Kidney tubule cell (primary cell): ENCODE results near the gene BID.

Source experiments
- DNase-seq: peaks from one replicate; pipeline ENCODE4 v3.0.0-alpha.2; 2018; ENCODE audit warnings: low spot score

The BID gene

DNA sequence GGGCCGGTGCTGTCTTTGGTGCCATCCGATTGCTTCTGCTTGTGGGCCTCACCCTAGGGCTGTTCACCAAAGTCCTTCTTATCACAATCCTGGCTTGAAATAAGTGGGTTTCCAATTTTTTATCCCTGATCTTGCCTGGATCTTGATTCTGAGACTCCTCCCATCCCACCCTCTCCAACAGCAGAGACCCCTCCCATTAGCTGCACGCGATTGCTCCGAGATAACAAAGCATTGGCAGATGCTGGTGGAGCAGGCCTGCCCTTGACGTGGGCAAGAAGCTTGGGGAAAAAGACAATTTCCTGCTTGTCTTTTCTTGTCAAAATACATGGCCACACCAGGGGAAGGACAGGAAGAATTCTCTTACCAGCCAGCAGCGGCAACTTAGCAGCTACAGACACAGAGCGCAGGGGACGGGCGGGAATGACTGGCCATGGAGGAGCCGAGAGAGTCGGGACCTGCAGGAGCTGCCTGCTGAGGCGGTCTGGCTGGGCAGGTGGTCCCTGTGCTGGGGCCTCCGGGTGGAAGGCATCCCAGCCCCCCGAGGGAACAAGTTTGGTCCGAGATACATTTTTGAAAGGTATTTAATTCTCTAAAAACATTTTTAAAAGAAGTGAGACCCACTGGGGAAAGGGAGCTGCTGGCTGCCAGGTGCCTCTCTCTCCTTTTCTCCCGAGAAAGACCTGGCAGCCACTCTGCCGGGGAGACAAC, 9.7 kb upstream of the BID start:
- DNase-seq = no peak

DNA sequence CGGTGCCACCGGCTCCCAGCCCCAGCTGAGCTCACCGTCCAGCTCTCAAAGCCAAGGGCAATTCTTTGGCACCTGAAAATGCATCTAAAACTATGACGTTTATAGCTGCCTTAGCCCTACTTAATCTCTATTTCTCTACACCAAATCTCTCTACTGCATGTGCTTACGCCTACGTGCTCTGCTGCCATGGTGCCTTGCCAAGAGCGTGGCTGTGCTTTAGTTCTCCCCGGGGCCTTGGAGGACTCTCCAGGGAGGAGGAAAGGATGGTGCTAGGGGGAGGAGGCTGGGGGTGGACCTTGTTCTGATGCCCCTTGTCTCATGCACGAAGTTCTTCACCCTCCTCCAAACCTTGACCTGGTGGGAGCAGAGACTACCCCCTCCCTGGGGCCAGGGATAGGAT, 9.0 kb upstream of the BID start:
- DNase-seq = no peak

DNA sequence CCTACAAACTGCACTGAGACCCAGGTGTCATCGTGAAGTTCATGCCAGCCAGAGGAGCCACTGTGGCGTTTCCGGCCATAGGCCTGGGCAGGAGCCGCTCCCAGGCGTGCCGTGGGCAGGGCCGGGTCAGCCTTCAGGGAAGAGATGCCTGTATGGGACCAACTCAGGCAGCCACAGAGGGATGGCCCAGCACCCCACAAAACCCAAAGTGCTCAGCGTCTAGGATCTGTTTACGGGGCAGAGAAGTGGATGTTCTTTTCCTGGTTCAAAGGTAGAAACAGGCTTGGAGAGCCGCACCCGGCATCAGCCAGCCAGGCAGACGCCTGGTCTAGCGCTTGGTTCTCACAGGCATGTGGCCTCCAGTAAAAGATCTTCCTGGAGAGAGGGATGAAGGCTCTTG, 8.4 kb upstream of the BID start:
- DNase-seq = no peak

DNA sequence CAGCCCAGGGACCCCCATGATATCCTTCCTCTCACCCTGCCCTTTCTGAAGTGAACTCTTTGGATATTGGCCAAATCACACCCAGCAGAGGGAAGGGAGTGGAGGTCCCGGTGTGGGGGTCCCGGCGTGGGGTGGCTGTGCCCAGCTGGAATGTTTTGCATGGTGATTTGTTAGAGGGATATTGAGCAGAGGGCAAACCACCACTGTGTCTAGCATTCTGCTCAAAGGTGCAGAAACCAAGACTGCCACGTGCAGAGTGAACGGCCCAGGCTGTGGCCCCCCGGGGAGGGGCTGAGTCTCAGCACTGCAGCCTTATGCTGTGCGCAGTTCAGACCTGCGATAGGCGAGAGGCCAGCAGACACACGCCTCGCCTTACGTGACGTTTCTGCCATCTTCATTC, 7.9 kb upstream of the BID start:
- DNase-seq = no peak

DNA sequence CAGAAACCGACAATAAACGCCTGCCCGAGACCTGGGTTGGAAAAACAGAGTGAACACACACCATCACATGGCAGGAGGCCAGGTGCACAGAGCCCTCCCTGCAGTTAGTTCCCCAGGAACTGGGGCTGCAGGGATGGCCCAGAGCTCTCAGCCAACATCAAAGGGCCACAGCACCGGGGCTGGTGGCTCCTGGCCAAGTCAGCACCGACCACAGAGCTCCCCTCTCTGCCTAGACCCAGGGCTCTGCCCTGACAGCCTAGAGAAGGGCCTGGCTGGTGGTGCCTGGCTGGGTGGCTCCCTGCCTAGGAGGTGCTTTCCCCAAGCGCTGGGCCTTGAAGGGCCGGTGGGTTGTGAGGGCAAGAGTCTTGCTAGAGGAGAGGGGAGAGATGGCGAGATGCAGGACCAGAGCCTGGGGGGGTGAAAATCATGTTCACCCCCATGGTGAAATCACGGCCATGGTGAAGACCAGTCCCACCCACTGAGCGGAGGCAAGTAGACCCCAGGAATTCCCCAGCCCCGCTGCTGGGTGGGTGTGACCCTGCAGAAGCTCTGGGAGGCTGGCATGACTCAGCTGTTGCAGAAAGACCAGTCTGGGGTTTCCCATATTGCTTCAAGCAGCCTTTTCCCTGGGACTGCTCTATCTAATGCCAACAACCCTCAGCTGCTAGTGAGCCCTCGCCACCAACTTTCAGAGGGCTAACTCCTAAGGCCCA, 7.2 kb upstream of the BID start:
- DNase-seq = peak; percentile 89

DNA sequence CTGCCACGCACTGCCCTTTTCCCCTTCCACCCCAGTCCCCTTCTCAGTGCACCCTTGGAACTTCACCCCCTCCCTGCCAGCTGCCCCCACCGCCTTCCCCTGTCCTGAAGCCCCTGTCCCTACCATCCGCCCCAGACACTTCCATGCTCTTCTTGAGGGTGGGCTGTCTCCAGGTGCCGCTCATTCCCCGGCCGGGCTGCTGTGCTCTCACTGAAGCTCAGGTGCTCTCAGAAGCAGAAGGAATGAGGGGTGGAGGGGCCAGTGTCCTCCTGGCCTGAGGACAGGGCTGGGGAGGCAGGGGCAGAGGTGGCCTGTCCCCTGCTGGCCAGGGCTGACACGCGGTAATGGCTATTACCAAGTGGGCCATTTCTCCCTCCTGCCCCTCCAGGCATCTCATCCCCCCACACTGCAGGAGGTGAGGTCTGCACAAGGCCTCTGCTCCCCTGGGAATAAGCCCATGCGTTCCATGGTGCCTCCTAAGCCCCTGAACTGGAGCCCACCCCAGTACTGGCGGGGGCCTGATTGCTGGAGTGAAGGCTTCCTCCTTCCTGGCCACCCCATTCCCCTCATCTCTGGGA, 6.6 kb upstream of the BID start:
- no peak for DNase-seq

DNA sequence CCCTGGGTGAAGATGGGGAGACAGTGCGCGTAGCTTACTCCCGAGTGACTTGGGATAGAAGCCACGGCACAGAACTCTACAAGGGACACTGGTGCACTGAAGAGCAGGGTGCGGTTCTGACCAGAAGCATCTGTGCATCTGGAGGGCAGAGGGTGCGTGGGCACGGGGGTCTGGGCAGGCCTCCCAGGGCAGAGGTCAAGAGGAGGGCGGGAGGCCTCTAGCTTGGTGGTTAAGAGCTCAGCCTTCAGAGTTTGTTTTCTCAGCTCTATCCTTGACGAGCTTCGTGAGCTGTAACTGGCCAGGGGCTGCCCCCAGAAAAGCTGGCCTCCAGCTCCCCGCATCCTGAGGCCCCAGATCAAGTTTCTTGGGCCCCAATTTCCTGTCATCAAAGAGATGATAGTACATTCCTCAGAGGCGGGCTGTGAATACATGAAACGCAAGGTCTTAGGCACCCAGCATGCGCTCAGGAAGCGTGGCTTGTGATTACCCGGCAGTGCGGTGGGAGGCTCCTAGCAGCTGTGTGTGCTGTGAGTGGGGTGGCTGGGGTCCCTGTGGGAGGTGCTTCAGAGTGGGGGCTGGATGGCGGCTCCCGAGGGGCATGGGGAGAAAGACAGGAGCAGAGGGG, 6.0 kb upstream of the BID start:
- no peak for DNase-seq

DNA sequence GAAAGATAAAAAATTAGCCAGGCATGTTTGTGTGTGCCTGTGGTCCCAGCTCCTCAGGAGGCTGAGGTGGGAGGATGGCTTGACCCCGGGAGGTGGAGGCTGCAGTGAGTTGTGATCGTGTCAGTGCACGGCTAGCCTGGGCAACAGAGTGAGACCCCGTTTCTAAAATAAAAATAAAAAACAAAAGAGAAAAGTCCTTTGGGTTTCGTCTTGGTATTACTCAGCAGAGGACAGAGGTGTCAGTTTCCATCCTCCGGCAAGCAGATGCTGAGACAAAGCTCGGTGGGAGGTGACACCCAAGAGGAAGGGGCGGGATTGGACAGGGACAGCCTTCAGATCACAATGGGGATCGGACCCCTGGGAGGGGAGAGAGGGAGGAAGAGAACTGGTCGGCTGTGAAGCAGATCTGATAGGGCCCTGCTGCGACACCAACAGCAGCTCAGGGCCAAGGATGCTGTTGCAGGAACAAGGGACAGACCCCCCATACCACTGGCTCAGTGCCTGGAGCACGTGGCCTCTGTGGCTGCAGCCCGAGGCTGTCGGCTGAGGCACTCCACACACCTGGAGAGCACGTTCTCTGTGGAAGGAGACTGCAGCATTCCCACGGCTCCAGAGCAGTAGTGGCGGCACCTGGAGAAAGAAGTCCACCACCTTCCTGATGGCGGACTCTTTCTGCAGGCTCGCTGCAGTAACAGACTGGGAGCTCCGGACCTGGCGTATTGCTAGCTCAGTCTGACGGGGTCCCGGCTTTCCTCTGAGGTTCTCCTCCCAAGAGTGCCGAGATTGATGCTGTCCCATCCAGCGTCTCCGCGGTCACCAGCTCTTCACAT, 5.2 kb upstream of the BID start:
- DNase-seq = no peak

DNA sequence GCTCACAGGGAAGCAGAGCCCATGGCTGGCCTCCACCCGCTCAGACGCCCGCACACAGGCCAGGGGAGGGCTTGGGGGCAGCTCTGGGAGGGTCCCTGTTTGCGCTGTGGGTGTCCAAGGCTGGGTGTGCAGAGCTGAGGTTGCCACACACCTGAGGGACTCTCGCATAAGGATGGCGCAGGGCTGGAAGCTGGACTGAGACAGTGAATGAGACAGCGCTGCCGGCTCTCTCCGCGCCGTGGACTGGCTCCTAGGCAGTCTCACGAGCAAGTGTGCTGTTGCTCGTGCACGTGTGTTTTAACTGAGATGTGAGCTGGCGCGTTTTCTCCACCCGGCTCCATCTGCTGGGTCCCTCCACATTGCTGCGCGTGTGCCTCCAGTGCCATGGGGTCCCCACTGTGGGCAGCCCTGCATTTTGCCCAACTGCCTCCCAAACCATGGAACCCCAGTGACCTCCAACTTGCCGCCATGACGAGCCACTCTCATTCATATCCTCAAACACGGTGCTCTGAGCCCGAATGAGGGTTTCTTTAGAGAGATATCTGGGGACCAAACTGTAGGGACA, 4.2 kb upstream of the BID start:
- no peak for DNase-seq

DNA sequence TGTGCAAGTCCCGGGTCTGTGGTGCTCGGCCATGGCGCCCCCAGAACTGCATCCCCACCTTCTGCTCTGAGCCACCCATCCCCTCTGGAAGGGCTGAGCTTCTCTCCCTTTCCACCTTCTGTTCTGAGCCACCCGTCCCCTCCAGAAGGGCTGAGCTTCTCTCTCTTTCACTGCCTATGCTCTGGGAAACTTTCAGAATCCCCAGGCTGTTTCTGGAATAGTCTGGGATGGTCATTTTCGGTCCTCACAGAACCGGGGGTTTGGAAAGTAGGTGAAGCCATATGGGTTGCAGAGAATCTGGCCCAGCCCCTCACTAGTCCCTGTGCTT, 3.4 kb upstream of the BID start:
- DNase-seq = no peak

DNA sequence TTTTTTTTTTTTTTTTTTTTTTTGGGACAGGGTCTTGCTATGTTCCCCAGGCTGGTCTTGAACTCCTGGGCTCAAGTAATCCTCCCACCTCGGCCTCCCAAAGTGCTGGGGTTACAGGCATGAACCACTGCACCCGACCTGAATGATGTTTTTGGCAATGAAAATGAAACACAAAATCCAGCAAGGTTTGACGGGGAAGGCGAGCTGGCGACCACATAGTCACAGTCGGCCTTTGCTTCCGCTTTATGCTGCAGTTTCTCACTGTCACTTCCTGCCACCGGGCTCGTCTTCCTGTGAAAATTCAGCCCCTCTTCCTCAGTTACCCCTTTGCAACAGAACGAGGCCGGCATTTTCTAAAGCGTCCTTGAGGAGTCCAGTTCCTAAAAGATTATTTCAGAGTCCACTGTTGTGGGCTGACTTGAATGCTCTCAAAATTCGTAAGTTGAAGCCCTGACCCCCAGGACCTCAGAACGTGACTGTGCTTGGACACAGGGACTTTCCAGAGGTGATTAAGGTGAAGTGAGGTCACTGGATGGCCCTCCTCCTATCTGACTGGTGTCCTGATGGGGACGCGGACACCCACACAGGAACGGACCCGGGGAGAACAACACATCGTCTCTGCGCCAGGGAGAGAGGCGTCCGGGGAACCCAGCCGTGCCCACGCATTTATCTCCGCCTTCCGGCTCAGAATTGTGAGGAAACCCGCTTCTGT, 2.9 kb upstream of the BID start:
- no peak for DNase-seq

DNA sequence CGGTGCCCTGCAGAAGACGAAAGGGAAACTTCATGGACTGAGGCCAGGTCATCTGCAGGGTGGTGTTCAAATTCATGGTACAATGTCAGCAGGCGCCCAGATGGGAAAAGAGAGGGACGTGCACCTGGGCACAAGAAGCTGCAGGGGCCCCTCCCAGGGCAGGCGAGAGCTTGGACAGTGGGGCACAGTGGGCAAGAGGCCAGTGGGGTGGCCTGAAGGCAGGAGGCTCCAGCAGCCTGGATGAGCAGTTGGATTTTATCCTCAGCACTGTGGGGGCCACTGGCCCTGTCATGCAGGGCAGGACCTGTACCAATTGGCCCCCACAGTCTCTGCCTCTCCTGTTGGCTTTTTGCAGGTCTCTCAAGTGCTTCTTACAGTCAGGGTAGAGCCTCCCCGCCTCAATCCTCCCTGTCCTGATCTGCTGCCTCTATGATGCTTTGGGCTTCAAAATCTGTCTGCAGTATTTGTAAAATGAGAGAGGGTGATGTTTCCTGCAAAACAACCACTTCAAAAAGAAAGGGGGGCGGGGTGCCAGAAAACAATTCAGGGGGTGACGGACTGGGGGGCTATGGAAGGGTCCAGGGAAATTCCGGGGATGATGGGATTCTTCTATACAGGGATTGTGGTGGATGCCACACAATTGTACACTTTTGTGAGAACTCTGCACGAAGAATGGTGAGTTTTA, 1.7 kb upstream of the BID start:
- DNase-seq = no peak

DNA sequence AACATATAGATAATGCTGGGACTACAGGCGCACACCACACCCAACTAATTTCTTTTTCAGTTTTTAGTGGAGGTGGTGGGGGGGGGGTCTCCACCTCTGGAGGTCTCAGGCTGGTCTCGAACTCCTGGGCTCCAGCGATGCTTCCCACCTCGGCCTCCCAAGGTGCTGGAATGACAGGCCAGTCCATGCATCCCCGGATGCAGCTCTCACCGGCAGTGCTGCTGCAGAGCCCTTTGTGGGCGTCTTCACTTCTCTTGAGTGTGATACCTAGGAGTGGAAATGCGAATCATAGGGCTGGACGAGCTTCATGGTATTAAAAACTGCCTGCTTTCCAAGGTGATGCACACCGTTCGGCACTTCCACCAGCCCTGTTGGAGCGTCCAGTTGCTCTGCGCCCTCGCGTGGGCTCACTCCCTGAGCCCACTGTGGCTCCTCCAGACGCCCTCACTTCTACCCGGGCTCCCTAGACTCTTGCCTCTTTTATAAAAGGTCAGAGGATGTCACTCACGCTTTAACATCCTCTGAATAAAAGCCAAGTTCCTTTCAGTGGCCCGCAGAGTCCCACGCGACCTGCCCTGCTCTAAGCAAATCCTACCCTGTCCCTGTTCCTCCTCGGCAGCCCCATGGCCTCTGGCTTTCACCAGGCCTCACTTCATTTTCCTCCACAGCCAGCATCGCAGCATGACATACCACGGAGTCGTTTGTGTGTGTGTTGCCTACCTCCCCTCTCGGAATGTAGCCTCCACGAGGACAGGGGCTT, 837 bp upstream of the BID start:
- no peak for DNase-seq

DNA sequence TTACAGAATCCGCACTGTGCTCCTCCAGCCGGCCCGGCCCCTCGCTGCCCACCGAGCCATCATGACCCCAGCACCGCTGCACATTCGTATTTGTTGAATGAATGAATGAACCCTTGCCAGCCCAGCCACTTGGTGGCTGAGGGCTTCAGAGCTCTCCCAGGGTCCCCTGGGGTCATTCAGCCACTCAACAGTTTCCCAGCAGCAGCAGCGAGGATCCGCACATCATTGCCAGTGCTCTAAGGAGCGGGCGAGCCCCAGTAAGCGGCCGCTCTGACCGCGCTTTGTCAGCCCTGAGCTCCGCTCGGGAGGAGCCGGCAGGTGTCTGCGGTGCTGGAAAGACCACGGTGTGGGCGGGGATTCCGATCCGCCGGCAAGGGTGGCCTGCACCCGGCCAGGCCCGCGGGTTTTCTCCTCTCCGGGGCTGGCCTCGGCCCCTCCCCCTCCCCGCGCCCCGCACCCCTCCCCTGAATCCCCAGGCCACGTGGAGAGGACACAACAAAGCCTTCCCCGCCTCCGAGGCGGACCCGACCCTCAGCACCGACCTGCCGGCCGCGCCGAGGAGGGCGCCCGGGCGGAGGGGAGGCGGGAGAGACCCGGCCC, 563 bp downstream of the BID start:
- peak; percentile 58 for DNase-seq

DNA sequence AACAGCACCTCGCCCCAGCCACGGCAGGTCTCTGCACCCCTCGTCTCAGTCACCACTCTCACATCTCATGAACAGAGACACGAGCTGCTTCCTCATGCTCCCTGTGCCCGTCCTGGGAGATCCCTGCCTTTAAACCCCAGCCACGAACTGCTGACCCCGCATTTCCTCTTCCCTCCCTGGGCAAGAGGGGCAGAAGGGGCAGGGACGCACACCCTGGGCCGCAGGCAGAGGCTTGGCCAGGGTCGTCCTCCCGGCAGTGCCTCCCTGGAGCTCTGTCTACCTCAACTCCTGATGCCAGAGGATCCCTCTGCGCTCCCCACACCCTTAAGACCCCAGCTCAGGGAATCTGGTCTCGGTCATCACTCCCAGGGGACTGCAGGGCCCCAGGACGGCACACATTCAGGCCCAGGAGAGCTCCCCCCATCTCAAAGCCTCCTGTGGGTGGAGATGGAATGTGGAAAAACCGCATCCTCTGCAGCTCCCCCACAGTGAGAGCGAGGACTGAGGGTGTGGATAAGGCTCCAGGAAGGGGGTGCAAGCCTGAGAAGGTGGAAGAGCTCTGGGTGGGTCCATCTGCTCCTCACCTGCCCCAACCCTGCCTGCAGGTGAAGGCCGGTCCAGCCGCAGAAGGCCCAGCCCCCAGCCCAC, 1.2 kb downstream of the BID start:
- DNase-seq = peak; percentile 50

DNA sequence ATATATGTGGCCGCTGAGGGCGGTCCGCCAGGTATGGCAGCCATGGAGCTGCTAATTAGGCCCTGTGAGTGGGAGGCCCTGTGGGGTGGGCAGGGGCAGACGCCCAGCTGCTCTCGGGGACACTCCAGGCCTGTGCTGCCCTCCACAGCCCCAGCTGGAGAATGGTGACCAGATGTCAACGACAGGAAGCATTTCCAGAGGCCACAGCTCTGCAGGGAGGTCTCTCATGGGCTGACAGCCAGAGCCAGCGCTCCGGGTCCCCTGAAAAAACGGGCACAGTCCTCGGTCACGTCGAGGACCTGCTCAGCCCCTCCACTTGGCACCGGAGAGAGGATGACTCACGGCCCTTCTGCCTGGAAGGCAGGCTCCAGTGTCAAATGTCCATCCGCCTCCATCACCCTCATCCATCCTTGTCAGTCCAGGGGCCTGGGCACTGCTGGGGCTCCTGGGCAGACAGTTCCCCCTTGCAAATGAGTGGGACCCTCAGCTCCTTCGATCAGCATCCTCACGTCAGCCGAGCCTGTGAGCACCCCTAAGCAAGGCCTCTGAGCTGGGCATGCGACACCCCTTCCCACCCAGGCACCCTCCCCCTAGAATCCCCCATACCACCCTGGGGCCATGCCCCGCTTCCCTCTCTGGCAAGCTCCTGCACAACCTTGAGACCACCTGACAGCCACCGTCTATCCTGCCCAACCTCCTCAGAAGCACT, 1.9 kb downstream of the BID start:
- no peak for DNase-seq

DNA sequence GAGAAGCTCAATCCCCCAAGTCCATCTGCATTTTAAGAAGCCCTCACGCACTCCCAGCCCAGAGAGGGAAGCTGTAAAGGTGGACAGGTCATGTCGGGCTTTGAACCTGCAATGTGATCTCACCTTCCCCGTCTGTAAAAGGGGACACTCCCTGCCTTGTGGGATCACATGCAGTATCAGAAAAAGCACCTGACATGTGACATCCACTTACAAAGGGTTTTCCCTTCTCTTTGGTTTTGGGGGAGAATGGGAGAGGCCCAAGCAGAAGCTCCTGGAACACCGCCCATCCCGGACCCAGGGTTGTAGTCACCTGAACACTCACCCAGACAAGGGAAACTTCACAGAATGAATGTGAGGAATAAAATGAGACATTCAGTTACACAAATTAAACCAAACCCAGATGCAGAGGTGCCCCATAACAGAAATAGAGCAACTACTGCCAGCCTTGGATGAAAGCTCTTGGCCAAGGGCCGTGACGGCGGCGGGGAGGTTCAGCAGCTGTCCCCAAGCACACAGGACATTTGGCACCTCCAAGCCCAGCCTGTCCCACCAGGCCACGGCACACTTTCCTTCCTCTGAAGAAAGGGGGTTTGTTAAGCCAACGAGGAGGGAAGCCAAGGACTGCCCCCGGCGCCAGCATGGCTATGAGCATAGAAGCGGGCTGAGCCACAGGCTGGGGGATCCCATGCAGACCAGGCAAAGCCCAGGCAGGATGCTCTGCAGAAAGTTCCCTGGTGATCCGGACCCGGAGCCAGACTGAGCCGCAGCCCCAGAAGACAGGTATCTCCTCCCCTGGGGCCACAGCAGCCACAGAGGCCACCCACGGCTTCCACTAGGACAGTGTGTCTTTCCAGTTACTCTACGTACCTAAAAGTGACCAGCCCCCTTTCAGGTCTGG, 3.8 kb downstream of the BID start:
- no peak for DNase-seq

DNA sequence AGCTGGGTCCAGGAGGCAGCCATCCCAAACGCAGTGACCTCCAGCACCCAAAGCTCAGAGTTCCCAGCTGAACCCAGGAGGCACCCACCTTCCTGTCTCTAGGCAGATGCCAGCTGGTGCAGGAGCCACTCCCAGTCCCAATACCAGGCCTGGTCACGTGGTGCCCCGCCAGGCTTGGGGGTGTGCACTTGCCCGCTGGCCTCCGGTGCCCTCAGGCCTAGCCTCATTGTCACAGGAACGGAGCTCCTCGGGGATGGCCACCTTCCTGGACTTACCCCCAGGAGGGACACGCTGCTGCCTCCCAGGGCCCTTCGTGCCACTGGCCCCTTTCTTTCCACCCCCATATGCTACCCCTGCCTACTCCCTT, 4.6 kb downstream of the BID start:
- DNase-seq = no peak
